T-cell (primary cell): ENCODE data around the gene ZNF32. TPM values are rescaled to one million over a fixed set of nuclear protein-coding genes. Genes with fewer than 3 reads are reported as not detected.

Experiments used
- ATAC-seq, 4 experiments: fragments of 200-7000 bp in 3 of 4; fragments of 150-1000 bp in 1 of 4; cut with Tn5 transposase; replicated peaks in 1 of 4; 1 replicate in 3 of 4; 2 replicates in 1 of 4; pipeline ENCODE4 v1.10.0; 2021; ENCODE audit warnings: moderate library complexity in 3 of 4, mild to moderate bottlenecking in 2 of 4, moderate number of reproducible peaks in 1 of 4
- CTCF ChIA-PET, 2 donors: fragments of 300-600 bp; sonication (Branson Sonifier 250); formaldehyde crosslinking; loops; one replicate each; lab custom pipeline; 2022; ENCODE audit warnings: antibody characterized with exemption in 2 of 2; lab: Charles Lee
- POLR2A ChIA-PET, 2 donors: fragments of 300-600 bp; sonication (Branson Sonifier 250); formaldehyde crosslinking; loops; one replicate each; lab custom pipeline; 2022; ENCODE audit warnings: antibody characterized with exemption in 2 of 2; lab: Charles Lee
- DNase-seq, 35 experiments: peaks; one replicate each; pipeline versions ENCODE4 v3.0.0 to v3.0.0-alpha.2; 2013 to 2023
- H3K27ac ChIP-seq: one replicate; pipeline ENCODE4 v1.5.1; 2013; ENCODE audit warnings: low read length
- H3K27me3 ChIP-seq, 2 experiments: replicated peaks in 1 of 2; 1 replicate in 1 of 2; 2 replicates in 1 of 2; pipeline versions ENCODE4 v1.6.1 to v1.7.0; 2013; ENCODE audit warnings: low read length in 1 of 2, mixed read lengths in 1 of 2; ENCODE audit not compliant: control insufficient read depth in 2 of 2, insufficient read depth in 2 of 2; ENCODE audit errors: extremely low read depth in 1 of 2
- H3K36me3 ChIP-seq, 2 donors: 1 replicate in 1 of 2; 2 replicates in 1 of 2; pipeline versions ENCODE4 v1.6.1 to v1.7.0; 2013; ENCODE audit warnings: low read length in 1 of 2; ENCODE audit not compliant: control insufficient read depth in 2 of 2, insufficient read depth in 1 of 2; ENCODE audit errors: extremely low read depth in 1 of 2
- H3K4me1 ChIP-seq, 2 experiments: 1 replicate in 1 of 2; 2 replicates in 1 of 2; pipeline versions ENCODE4 v1.6.1 to v1.7.0; 2013; ENCODE audit warnings: low read length in 2 of 2, mixed read lengths in 1 of 2; ENCODE audit not compliant: insufficient read depth in 2 of 2, control insufficient read depth in 1 of 2; ENCODE audit errors: extremely low read depth in 1 of 2
- H3K4me3 ChIP-seq, 2 donors: 1 replicate in 1 of 2; 2 replicates in 1 of 2; pipeline versions ENCODE4 v1.5.1 to v1.7.0; 2013; ENCODE audit warnings: mild to moderate bottlenecking in 2 of 2, low read length in 1 of 2, moderate library complexity in 1 of 2; ENCODE audit not compliant: control insufficient read depth in 1 of 2; ENCODE audit errors: extremely low read depth in 1 of 2
- H3K9me3 ChIP-seq: 2 replicates; pipeline ENCODE4 v1.7.0; 2013
- H3K27ac Mint-ChIP-seq, 2 donors: one replicate each; pipeline ENCODE4 v1.8.0; 2020 to 2021; ENCODE audit warnings: mild to moderate bottlenecking in 2 of 2, mixed read lengths in 2 of 2
- H3K27me3 Mint-ChIP-seq, 2 donors: one replicate each; pipeline ENCODE4 v1.8.0; 2021 to 2022; ENCODE audit warnings: mixed read lengths in 2 of 2
- H3K36me3 Mint-ChIP-seq: one replicate; pipeline ENCODE4 v1.8.0; 2021; ENCODE audit warnings: mixed read lengths
- H3K4me1 Mint-ChIP-seq, 3 donors: one replicate each; pipeline ENCODE4 v1.8.0; 2020 to 2022; ENCODE audit warnings: mixed read lengths in 3 of 3, mild to moderate bottlenecking in 1 of 3
- H3K4me3 Mint-ChIP-seq, 3 donors: one replicate each; pipeline ENCODE4 v1.8.0; 2020 to 2022; ENCODE audit warnings: mild to moderate bottlenecking in 3 of 3, mixed read lengths in 3 of 3, moderate library complexity in 3 of 3
- H3K9me3 Mint-ChIP-seq, 3 donors: one replicate each; pipeline ENCODE4 v1.8.0; 2020 to 2022; ENCODE audit warnings: mixed read lengths in 3 of 3
- WGBS: methylation state at CpG from one replicate; pipeline ENCODE4 v1.1.5; 2013; ENCODE audit warnings: missing lambda C conversion rate; ENCODE audit not compliant: insufficient coverage; 5-methylcytosine and 5-hydroxymethylcytosine counted together
- total RNA-seq, 35 experiments: library from RNA in 6 of 35; stranded (reverse) in 6 of 35; fragments of 120-200 nt in 1 of 35; gene quantifications; one replicate each; pipeline versions ENCODE4 v1.2.1 to v1.2.4 and lab custom pipeline; 2013 to 2026

The ZNF32 gene
- 10 to 100 TPM; 25.3 to 38.2 (median 34.8) TPM for total RNA-seq
- 60.2 TPM for total RNA-seq (2013)
- 12.5 to 39.4 (median 23.2) reads per million in 29 experiments for total RNA-seq (lab: John Stamatoyannopoulos, UW)

- H3K4me1 Mint-ChIP-seq, result peaks cover 22 to 29% (median 26%) of the 10 kb centered on the region in 3 donors
- DNase-seq, result peak; percentile 59 to 87 (median 75)
- under 1% methylated on average over 90 of the region's 90 CpGs for WGBS
These were observed at the start of gene ZNF32 for GRCh38 chr10:43648398-43649184. Gene ZNF32, minus strand, starts transcription at chr10:43648881. Its CDS starts 2,748 bp downstream, at chr10:43646133.

GRCh38 chr10:43698156-43698555 is 49.5 kb upstream of the ZNF32 start:
- Mint-ChIP-seq H3K27me3 (peaks cover 5 to 6% of the 10 kb centered on the region in 2 donors), H3K36me3 (no peaks in the 10 kb centered on the region), H3K9me3 (no peaks in the 10 kb centered on the region), H3K4me1 (no peaks in the 10 kb centered on the region), H3K27ac (no peak overlapping the region), H3K4me3 (no peak overlapping the region)
- no peak overlapping the region for H3K4me3 ChIP-seq
- ATAC-seq, result no peak
- no peaks in the 10 kb centered on the region for H3K36me3 ChIP-seq
- H3K4me1 ChIP-seq, result no peaks in the 10 kb centered on the region
- ChIA-PET CTCF (no interaction called here), POLR2A (interaction anchor here in 1 of 2 donors (0.5 kb wide), 1 partner anchor 1118 kb away, joined by 3 read pairs; no protein-coding TSS in a partner anchor)
- 45% methylated on average over 5 of the region's 9 CpGs for WGBS
- no peak for DNase-seq
- no peaks in the 10 kb centered on the region for H3K9me3 ChIP-seq
- H3K27ac ChIP-seq, result no peak overlapping the region
- H3K27me3 ChIP-seq, result peaks cover 0 to 22% of the 10 kb centered on the region in 2 experiments

More at GRCh38 chr10:43648398-43649184, at the start of gene ZNF32:
- H3K27ac Mint-ChIP-seq, result peak within 1 kb of the TSS; percentile 91 to 97
- peaks cover 5 to 7% of the 10 kb centered on the region in 2 donors for H3K27me3 Mint-ChIP-seq
- peak; percentile 96 to 98 (median 98) for ATAC-seq
- H3K9me3 Mint-ChIP-seq, result peaks cover 11 to 28% (median 18%) of the 10 kb centered on the region in 3 donors
- peaks cover 16% of the 10 kb centered on the region for H3K9me3 ChIP-seq
- ChIA-PET CTCF (interaction anchor here in 1 of 2 donors (0.6 to 0.9 kb wide), 3 partner anchors 8 to 1601 kb away, joined by 3 read pairs; no protein-coding TSS in a partner anchor), POLR2A (interaction anchor here in 1 of 2 donors (1.2 kb wide), 1 partner anchor 54 kb away, joined by 3 read pairs; no protein-coding TSS in a partner anchor)
- H3K36me3 ChIP-seq, result peaks cover 14 to 27% of the 10 kb centered on the region in 2 donors
- H3K27ac ChIP-seq, result peak within 1 kb of the TSS; percentile 52
- peak within 1 kb of the TSS; percentile 90 to 94 (median 91) for H3K4me3 Mint-ChIP-seq
- peaks cover 35% of the 10 kb centered on the region for H3K36me3 Mint-ChIP-seq
- H3K27me3 ChIP-seq, result peaks cover 0 to 3% of the 10 kb centered on the region in 2 experiments
- H3K4me1 ChIP-seq, result peaks cover 2 to 17% of the 10 kb centered on the region in 2 experiments
- H3K4me3 ChIP-seq, result peak within 1 kb of the TSS; percentile 61 to 81

- H3K36me3 Mint-ChIP-seq, result no peaks in the 10 kb centered on the region
- H3K4me1 Mint-ChIP-seq, result no peaks in the 10 kb centered on the region
- ChIA-PET POLR2A (no interaction called here), CTCF (no interaction called here)
- WGBS, result 77% methylated on average over 8 of the region's 11 CpGs
- Histone ChIP-seq H3K27me3 (peaks cover 0 to 23% of the 10 kb centered on the region in 2 experiments), H3K9me3 (no peaks in the 10 kb centered on the region), H3K4me3 (no peak overlapping the region), H3K4me1 (no peaks in the 10 kb centered on the region), H3K36me3 (no peaks in the 10 kb centered on the region), H3K27ac (no peak overlapping the region)
- ATAC-seq (no peak), DNase-seq (no peak)
- H3K27ac Mint-ChIP-seq, result no peak overlapping the region
- H3K27me3 Mint-ChIP-seq, result peaks cover 12 to 16% of the 10 kb centered on the region in 2 donors
- H3K4me3 Mint-ChIP-seq, result no peak overlapping the region
- no peaks in the 10 kb centered on the region for H3K9me3 Mint-ChIP-seq
These were observed 48.3 kb upstream of the ZNF32 start for GRCh38 chr10:43696909-43697483.

GRCh38 chr10:43695730-43696129 is 47.0 kb upstream of the ZNF32 start:
- ChIA-PET POLR2A (no interaction called here), CTCF (interaction anchor here in 1 of 2 donors (0.7 kb wide), 1 partner anchor 1162 kb away, joined by 3 read pairs; no protein-coding TSS in a partner anchor)
- peaks cover 12 to 16% of the 10 kb centered on the region in 2 donors for H3K27me3 Mint-ChIP-seq
- H3K36me3 Mint-ChIP-seq, result no peaks in the 10 kb centered on the region
- Histone ChIP-seq H3K9me3 (no peaks in the 10 kb centered on the region), H3K27ac (no peak overlapping the region), H3K4me1 (no peaks in the 10 kb centered on the region), H3K36me3 (no peaks in the 10 kb centered on the region), H3K27me3 (peaks cover 0 to 21% of the 10 kb centered on the region in 2 experiments), H3K4me3 (no peak overlapping the region)
- no peaks in the 10 kb centered on the region for H3K9me3 Mint-ChIP-seq
- 88% methylated on average over 10 of the region's 16 CpGs for WGBS
- H3K4me1 Mint-ChIP-seq, result no peaks in the 10 kb centered on the region
- no peak overlapping the region for H3K27ac Mint-ChIP-seq
- no peak for DNase-seq
- ATAC-seq, result no peak
- no peak overlapping the region for H3K4me3 Mint-ChIP-seq

GRCh38 chr10:43695321-43695720 is 46.6 kb upstream of the ZNF32 start:
- H3K27me3 Mint-ChIP-seq, result peaks cover 12 to 16% of the 10 kb centered on the region in 2 donors
- no peak overlapping the region for H3K4me3 ChIP-seq
- no peak for DNase-seq
- H3K9me3 ChIP-seq, result no peaks in the 10 kb centered on the region
- H3K27ac Mint-ChIP-seq, result no peak overlapping the region
- H3K36me3 Mint-ChIP-seq, result no peaks in the 10 kb centered on the region
- no peak overlapping the region for H3K4me3 Mint-ChIP-seq
- no peak for ATAC-seq
- 59% methylated on average over 5 of the region's 8 CpGs for WGBS
- ChIA-PET CTCF (interaction anchor here in 1 of 2 donors (0.7 kb wide), 1 partner anchor 1163 kb away, joined by 3 read pairs; no protein-coding TSS in a partner anchor), POLR2A (no interaction called here)
- H3K27ac ChIP-seq, result no peak overlapping the region
- H3K27me3 ChIP-seq, result peaks cover 0 to 21% of the 10 kb centered on the region in 2 experiments
- H3K4me1 Mint-ChIP-seq, result peaks cover 0 to 3% (median 0%) of the 10 kb centered on the region in 3 donors
- H3K9me3 Mint-ChIP-seq, result no peaks in the 10 kb centered on the region
- H3K36me3 ChIP-seq, result no peaks in the 10 kb centered on the region
- H3K4me1 ChIP-seq, result peaks cover 0 to 2% of the 10 kb centered on the region in 2 experiments

GRCh38 chr10:43694526-43694925 is 45.8 kb upstream of the ZNF32 start:
- Histone ChIP-seq H3K27ac (no peak overlapping the region), H3K4me3 (no peak overlapping the region), H3K36me3 (no peaks in the 10 kb centered on the region), H3K4me1 (peaks cover 0 to 8% of the 10 kb centered on the region in 2 experiments), H3K9me3 (no peaks in the 10 kb centered on the region), H3K27me3 (peaks cover 0 to 25% of the 10 kb centered on the region in 2 experiments)
- Mint-ChIP-seq H3K27me3 (peaks cover 12 to 16% of the 10 kb centered on the region in 2 donors), H3K36me3 (no peaks in the 10 kb centered on the region), H3K4me3 (no peak overlapping the region), H3K27ac (no peak overlapping the region), H3K4me1 (peaks cover 2 to 10% (median 5%) of the 10 kb centered on the region in 3 donors), H3K9me3 (no peaks in the 10 kb centered on the region)
- CTCF ChIA-PET, result interaction anchor here in 1 of 2 donors (0.6 kb wide), 1 partner anchor 324 kb away, joined by 3 read pairs; no protein-coding TSS in a partner anchor
- DNase-seq, result no peak
- POLR2A ChIA-PET, result no interaction called here
- WGBS, result 80% methylated on average over 2 of the region's 7 CpGs
- no peak for ATAC-seq
